GM12875 (cell line): ENCODE data around the gene DCLK2.

Experiments used
- H3K4me3 ChIP-seq: one replicate; pipeline ENCODE4 v1.5.1; 2011; ENCODE audit warnings: low read depth, low read length, control low read depth
- CTCF ChIP-seq: IDR thresholded peaks from 2 replicates; pipeline ENCODE4 v1.5.1; 2011; ENCODE audit warnings: low read depth, mild to moderate bottlenecking, control low read depth, inconsistent platforms, low read length, moderate library complexity, borderline replicate concordance; ENCODE audit not compliant: insufficient read depth

DCLK2 gene

GRCh38 chr4:150302553-150302952, 224.3 kb downstream of the DCLK2 start:
- TF ChIP-seq CTCF, result no peak
- H3K4me3 ChIP-seq, result no peak overlapping the region

GRCh38 chr4:150305995-150306394, 227.8 kb downstream of the DCLK2 start:
- H3K4me3 ChIP-seq, result no peak overlapping the region
- TF ChIP-seq CTCF, result no peak

- H3K4me3 ChIP-seq, result no peak overlapping the region
- no peak for TF ChIP-seq CTCF
Observed at GRCh38 chr4:150306719-150307118, 228.5 kb downstream of the DCLK2 start.
